Fibroblast of gingiva (primary cell): ENCODE data around the gene NBEAL2.

Experiments
- DNase-seq: peaks from one replicate; pipeline ENCODE4 v3.0.0-alpha.2; 2011; ENCODE audit warnings: low read depth

Gene NBEAL2

DNA sequence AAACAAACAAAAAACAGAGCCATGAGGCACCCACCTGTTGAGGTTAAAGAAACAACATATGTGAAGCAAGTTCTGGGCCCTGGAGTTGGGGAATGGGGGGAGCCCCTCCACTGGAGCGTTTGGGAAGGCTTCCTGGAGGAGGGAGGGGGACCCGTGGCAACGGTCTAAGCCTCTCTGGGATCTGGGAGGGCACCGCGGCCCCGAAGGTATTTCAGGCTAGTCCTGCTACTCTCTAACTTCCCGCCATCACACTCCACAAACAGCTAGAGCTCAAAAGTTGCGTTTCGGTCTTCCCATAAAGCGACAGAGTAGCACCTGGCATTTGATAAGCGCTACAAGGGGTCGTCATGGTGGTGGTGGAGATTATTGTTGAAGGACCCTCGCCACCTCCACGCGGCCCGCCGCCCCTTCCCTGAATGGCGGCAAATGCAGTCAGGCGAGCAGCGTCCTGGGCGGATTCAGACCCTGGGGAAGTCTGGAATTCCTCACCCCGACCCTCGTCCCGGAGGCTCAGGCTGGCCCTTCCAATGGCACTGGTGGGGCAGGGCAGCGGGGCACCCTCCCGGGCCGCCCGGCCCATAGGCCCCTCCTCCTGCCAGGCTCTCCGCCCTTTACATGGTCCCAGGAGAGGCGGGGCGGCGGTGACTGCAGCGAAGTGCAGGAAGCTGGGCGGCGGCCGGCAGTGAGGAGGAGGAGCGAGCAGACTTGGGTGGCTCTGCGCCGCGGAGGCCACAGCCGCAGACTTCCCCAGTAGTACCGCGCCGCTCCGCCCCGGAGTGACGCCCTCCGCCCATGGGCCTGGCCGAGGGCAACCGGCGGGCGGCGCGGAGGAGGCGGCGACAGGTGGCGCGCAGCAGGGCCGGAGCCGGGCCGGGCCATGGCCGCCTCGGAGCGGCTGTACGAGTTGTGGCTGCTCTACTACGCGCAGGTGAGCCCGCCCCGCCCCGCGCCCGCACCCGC lies at the start of gene NBEAL2:
TSS of gene NBEAL2 (plus strand) at position 682 of the 960 bp plus-strand sequence. CDS start at position 878, 196 bp downstream.
- peak; percentile 93 for DNase-seq

- DNase-seq: no peak
These were observed 49.1 kb upstream of the NBEAL2 start for GRCh38 chr3:46930166-46930944.

DNA sequence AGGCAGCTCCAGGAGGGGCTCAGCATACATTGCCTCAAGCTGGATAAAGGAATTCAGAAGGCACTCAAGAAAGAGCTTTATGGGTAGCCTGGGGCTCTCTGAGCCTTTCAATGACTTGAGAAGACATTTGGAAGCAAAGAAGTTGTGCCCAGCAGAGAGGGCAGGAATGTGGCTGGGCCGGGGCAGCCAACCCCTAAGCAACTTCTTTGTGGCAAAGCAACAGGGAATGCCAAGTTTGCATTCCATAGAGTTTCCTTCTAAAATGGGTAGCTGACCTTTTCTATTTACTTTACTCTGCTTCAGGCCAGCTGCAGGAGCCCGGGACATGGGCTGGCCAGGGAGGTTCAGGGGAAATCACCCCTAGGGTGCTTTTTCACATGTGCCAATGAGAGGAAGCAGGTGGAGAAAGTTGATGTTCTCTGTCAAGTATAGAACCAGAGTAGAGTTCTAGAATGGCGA lies 48.5 kb upstream of the NBEAL2 start:
- peak; percentile 52 for DNase-seq

GRCh38 chr3:46931631-46932331 lies 47.7 kb upstream of the NBEAL2 start:
- peak; percentile 60 for DNase-seq

DNA sequence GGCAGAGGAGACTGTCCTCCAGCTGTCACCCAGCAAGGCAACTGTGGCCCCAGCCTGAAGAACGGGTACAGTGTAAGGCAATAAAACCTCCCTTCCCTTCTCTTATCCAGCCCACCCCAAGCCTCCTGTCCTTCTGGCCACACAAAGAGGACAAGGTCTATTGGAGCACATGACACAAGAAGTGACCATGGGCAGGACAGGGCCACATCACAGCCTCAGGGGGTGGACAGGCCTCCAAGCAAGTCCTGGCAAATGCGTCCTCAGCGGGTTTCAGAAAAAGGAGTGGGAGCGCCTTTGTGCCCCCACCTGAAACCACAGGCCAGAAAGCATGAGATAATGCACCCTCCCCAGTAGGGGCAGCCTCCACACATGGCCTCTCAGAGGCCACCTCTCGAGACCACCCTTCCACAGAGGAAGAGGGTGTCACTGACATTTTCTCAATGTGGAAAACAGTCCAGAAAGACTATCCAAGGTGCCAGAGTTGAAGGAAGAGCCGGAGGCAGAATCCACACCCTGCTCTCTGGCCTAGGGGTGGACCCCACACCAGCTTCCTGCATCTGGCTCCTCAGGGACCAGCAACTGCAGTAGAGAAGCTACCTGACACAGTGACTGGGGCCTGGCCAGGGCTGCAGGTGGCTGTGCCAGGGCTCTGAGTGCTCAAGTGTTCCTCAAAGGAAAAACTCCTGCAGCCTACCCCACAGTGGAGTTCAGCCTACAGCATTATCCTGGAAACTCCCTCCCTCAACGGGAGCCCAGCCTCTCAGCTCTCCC lies 46.8 kb upstream of the NBEAL2 start:
- DNase-seq: no peak

DNA sequence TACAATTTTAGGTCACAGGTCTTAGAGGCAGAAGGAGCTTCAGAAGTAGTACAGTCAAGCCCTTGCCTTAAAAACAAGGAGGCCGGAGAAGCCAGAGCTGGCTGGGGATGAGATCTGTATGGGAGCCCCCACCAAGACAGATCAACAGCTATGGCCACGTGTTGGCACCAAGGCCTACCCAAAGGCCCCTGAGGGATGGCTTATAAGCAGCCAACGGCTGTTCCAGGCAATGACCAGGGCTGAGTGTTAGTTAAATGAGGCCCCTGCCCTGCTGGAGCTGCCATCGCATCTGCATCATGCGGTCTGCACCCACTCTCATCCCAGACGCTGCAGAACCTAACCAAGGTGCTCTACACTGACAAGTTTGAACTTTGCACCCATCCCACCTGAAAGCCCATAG lies 46.2 kb upstream of the NBEAL2 start:
- DNase-seq: no peak

DNA sequence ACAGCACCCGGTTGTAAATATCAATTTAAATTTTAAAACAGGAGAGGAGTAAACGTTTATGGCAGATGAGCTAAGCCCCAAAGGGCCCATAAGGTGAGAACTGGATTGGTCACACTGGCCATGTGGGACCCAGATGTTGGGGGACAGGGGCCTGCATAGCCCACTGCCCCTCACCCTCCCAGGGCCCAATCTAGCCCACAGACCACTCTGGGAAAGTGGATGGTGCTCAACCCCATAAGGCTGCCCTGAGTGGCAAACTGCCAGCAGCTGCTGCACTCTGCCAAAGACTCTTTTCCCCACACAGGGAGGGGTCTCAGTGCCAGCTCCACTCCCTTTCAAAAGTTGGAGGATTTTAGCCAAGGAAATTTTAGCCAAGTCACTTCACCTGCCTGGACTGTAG lies 45.4 kb upstream of the NBEAL2 start:
- no peak for DNase-seq

DNA sequence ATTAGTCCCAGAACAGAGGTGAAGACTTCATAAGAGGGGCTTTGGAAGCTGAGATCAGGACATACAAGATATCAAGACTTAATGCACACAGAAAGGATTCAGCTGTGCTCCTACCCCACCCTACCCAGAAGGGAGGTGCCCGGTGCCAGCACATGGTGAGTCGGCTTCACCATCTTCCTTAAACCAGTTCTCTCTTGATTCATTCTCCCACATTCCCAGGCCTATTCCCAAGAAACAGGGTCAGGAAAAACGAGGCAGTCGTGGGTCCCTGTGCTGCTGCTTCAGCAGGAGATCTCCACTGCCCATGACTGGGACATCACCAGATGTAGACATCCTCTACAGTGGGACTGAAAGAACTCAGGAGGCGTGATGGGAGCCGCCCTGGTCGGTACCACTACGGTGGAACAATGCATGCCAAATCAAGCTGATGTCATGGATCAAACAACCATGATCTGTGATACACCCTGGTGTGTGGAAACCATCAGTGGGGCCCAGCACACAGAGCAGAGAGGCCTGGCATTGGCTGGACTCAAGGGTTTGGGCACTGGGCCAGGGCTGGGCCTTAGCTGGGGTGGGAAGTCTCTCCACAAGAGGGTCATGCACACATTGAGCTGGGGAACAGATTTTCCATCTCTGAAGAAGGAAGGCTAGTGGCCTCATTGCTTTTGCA lies 44.8 kb upstream of the NBEAL2 start:
- DNase-seq: no peak

DNA sequence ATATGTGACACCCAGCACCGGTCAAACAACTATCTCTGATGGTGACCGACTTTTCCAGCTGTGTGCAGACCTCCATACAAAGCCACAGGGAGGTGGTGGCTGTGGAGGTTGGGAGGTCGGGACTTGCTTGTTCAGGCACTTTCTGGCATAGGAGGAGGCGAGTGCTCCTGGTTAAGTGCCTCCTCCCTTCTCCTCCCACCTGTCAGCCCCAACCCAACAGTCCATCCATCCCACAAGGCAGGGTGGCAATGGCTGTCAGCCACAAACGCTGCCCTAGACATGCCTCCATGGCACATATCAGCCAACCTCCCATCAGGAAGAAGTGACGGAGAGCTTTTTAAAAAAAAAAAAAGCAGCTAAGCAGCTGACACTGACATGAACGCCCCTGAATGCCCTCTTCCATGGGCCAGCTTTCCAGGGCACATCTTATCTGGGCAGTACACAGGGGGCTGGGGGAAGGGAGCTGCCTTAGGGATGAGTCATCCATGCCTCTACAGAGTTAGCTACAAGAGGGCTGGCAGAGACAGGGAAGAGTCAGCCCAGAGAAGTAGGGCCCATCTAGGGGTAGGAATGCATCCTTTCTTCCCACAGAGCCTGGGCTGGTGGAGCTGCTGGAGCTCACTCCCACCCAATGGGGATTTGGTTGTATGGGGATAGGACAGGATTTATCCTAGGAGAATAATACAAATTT lies 44.2 kb upstream of the NBEAL2 start:
- peak; percentile 92 for DNase-seq

GRCh38 chr3:46935989-46936558 lies 43.4 kb upstream of the NBEAL2 start:
- no peak for DNase-seq

GRCh38 chr3:46936733-46937250 lies 42.7 kb upstream of the NBEAL2 start:
- DNase-seq: no peak

DNA sequence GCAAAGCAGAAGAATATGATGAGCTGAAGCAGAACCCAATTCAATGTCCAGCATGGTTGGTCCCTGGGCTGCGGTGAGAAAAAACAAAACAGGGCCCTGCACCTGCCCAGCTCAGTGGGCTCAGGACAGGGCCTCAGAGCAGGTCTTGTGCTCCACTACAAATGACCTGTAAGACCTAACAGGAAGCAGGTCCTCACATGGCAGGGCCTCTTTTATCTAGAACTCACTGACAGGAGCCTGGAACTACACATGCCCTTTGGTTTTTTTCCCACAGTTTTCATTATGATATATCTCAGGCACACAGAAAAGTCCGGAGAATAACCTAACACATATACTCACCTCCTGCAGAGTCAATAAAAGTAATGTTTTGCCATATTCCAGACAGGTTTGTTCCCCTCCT lies 41.3 kb upstream of the NBEAL2 start:
- DNase-seq: no peak

GRCh38 chr3:46939578-46940445 lies 39.7 kb upstream of the NBEAL2 start:
- DNase-seq: no peak

DNA sequence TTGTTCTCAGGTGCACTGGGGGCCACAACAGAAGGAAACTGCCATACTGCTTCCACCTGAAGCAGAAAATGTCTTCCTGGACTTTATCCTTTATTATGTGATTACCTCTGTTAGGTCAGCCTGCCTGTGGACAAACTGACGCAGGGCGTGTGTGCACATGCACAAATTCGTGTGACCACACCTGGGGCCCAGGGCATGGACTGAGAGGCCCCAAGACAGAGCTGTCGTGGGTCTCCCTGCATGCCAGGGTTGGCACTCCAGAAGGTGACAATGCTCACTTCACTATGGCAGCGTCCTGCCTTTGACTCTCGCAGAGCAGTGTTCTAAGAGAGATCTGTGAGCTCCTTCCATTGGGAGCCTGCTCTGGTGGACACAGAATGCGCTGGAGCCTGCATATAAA lies 37.4 kb upstream of the NBEAL2 start:
- no peak for DNase-seq

- no peak for DNase-seq
These were observed 36.8 kb upstream of the NBEAL2 start for GRCh38 chr3:46942481-46943236.

GRCh38 chr3:46943237-46944187 lies 36.0 kb upstream of the NBEAL2 start:
- DNase-seq: no peak

DNA sequence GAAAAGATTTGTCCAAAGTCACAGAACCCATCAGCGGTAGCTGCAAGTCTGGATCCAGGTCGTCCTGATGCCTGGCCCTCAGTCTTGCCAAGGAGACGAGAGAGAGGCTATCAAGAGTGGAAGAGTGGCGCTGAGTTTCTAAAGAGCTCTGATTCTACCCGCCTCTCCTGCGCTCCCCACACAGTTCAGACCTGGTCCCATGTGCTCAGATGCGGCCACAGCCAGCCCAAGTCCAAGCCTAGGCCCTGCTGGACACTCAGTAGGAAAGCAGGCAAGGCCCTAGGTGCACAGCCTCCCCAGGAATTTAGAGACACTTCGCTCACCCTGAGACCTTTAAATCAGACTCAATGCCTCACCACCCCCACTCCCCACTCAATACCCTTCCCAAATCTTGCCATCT lies 35.3 kb upstream of the NBEAL2 start:
- no peak for DNase-seq
